IMR-90 (cell line): ENCODE data around the gene MPZL1. TPM values are rescaled to one million over a fixed set of nuclear protein-coding genes. Genes with fewer than 3 reads are reported as not detected.
A peak's percentile ranks its signal among the peaks of the same experiment; 100 is the strongest.

ENCODE experiments used
- ATAC-seq: fragments of 200-7000 bp; cut with Tn5 transposase; 2 replicates; pipeline ENCODE4 v1.9.1; 2020; ENCODE audit warnings: low read depth, mild to moderate bottlenecking, moderate library complexity
- BruUV-seq: library from RNA; stranded (reverse); fragments of 400-500 nt; replicated peaks from 2 replicates; lab custom pipeline; 2021; lab: Mats Ljungman, UMichigan
- CTCF ChIA-PET: fragments of 300-600 bp; formaldehyde crosslinking; extraction: SDS; loops from one replicate; lab custom pipeline; 2021; ENCODE audit warnings: antibody characterized with exemption; lab: Yijun Ruan, JAX
- POLR2A ChIA-PET: fragments of 300-600 bp; sonication (Branson Sonifier 250); formaldehyde crosslinking; loops from one replicate; lab custom pipeline; 2022; ENCODE audit warnings: antibody characterized with exemption; ENCODE audit not compliant: unreplicated experiment; lab: Charles Lee
- DNase-seq: peaks from one replicate; pipeline ENCODE4 v3.0.0; 2013
- H2AFZ ChIP-seq: replicated peaks from 2 replicates; pipeline ENCODE3; 2013; ENCODE audit warnings: low read length, mild to moderate bottlenecking; ENCODE audit not compliant: poor library complexity
- H2AK5ac ChIP-seq: 2 replicates; pipeline ENCODE4 v1.6.1; 2013; ENCODE audit warnings: low read depth, low read length, inconsistent platforms
- H2AK9ac ChIP-seq: replicated peaks from 2 replicates; pipeline ENCODE3; 2013; ENCODE audit warnings: mild to moderate bottlenecking, low read depth, low read length, moderate library complexity; ENCODE audit not compliant: poor library complexity
- H2BK120ac ChIP-seq: 2 replicates; pipeline ENCODE4 v1.6.1; 2013; ENCODE audit warnings: low read depth, low read length, inconsistent platforms
- H2BK15ac ChIP-seq: 3 replicates; pipeline ENCODE4 v1.6.1; 2013; ENCODE audit warnings: low read depth, low read length, inconsistent platforms
- H2BK20ac ChIP-seq: 2 replicates; pipeline ENCODE4 v1.6.1; 2013; ENCODE audit warnings: low read depth, mild to moderate bottlenecking, inconsistent platforms, low read length, moderate library complexity
- H2BK5ac ChIP-seq: 2 replicates; pipeline ENCODE4 v1.6.1; 2013; ENCODE audit warnings: mild to moderate bottlenecking, low read depth, low read length, inconsistent platforms; ENCODE audit not compliant: poor library complexity, severe bottlenecking
- H3K14ac ChIP-seq: replicated peaks from 2 replicates; pipeline ENCODE4 v1.6.1; 2013; ENCODE audit warnings: low read depth, low read length, inconsistent platforms
- H3K18ac ChIP-seq: 2 replicates; pipeline ENCODE4 v1.6.1; 2013; ENCODE audit warnings: low read depth, low read length, control low read depth
- H3K23ac ChIP-seq: 2 replicates; pipeline ENCODE4 v1.6.1; 2013; ENCODE audit warnings: low read depth, low read length, inconsistent platforms
- H3K27ac ChIP-seq: 2 replicates; pipeline ENCODE4 v1.5.1; 2013; ENCODE audit warnings: mild to moderate bottlenecking, control low read depth, low read length; ENCODE audit not compliant: insufficient read depth
- H3K27me3 ChIP-seq: 2 replicates; pipeline ENCODE4 v1.6.1; 2013; ENCODE audit warnings: low read length; ENCODE audit not compliant: control insufficient read depth, insufficient read depth
- H3K36me3 ChIP-seq: 2 replicates; pipeline ENCODE4 v1.6.1; 2013; ENCODE audit warnings: low read length, mixed read lengths; ENCODE audit not compliant: control insufficient read depth, insufficient read depth
- H3K4ac ChIP-seq: 2 replicates; pipeline ENCODE4 v1.6.1; 2013; ENCODE audit warnings: low read depth, low read length, inconsistent platforms
- H3K4me1 ChIP-seq: 2 replicates; pipeline ENCODE4 v1.6.1; 2013; ENCODE audit warnings: low read length, mixed read lengths; ENCODE audit not compliant: control insufficient read depth, insufficient read depth
- H3K4me2 ChIP-seq: 2 replicates; pipeline ENCODE4 v1.6.1; 2013; ENCODE audit warnings: low read depth, mild to moderate bottlenecking, control low read depth, low read length, moderate library complexity
- H3K4me3 ChIP-seq: 2 replicates; pipeline ENCODE4 v1.5.1; 2013; ENCODE audit warnings: low read depth, mild to moderate bottlenecking, control low read depth, low read length, moderate library complexity; ENCODE audit not compliant: insufficient read depth
- H3K56ac ChIP-seq: 2 replicates; pipeline ENCODE4 v1.6.1; 2013; ENCODE audit warnings: low read length, inconsistent platforms; ENCODE audit not compliant: insufficient read depth; ENCODE audit errors: extremely low read depth
- H3K79me1 ChIP-seq, 2 experiments: 2 replicates each; pipeline ENCODE4 v1.6.1; 2013; ENCODE audit warnings: low read length in 2 of 2, inconsistent platforms in 1 of 2, low read depth in 1 of 2
- H3K9ac ChIP-seq: 2 replicates; pipeline ENCODE4 v1.6.1; 2013; ENCODE audit warnings: low read depth, low read length, control low read depth
- H3K9me1 ChIP-seq: 2 replicates; pipeline ENCODE4 v1.6.1; 2013; ENCODE audit warnings: low read length, inconsistent platforms; ENCODE audit not compliant: insufficient read depth
- H3K9me3 ChIP-seq: 2 replicates; pipeline ENCODE4 v1.6.1; 2013; ENCODE audit warnings: low read length; ENCODE audit not compliant: control insufficient read depth, insufficient read depth
- H4K20me1 ChIP-seq: 2 replicates; pipeline ENCODE4 v1.6.1; 2013; ENCODE audit warnings: low read length, inconsistent platforms; ENCODE audit not compliant: insufficient read depth
- H4K5ac ChIP-seq: 2 replicates; pipeline ENCODE4 v1.6.1; 2013; ENCODE audit warnings: mild to moderate bottlenecking, low read depth, low read length, control low read depth
- H4K8ac ChIP-seq, 2 experiments: 2 replicates each; pipeline ENCODE4 v1.6.1; 2013; ENCODE audit warnings: low read depth in 2 of 2, low read length in 2 of 2, control low read depth in 1 of 2, inconsistent platforms in 1 of 2
- H4K91ac ChIP-seq: 2 replicates; pipeline ENCODE4 v1.6.1; 2013; ENCODE audit warnings: low read depth, low read length, inconsistent platforms; ENCODE audit not compliant: insufficient read depth
- BHLHE40 ChIP-seq: fragments of 150-350 bp; IDR thresholded peaks from 2 replicates; pipeline ENCODE4 v1.6.1; 2016; ENCODE audit warnings: mild to moderate bottlenecking, low read depth, low read length
- CEBPB ChIP-seq: IDR thresholded peaks from 2 replicates; pipeline ENCODE4 v1.6.1; 2012; ENCODE audit warnings: low read depth, low read length, improper control_type of control experiment
- CHD1 ChIP-seq: IDR thresholded peaks from 2 replicates; pipeline ENCODE4 v1.6.1; 2012; ENCODE audit warnings: low read depth, low read length, improper control_type of control experiment
- ELK1 ChIP-seq: fragments of 150-350 bp; IDR thresholded peaks from 2 replicates; pipeline ENCODE4 v1.6.1; 2016; ENCODE audit warnings: low read depth, mild to moderate bottlenecking, low read length, moderate library complexity, borderline replicate concordance
- FOS ChIP-seq: fragments of 150-350 bp; IDR thresholded peaks from 2 replicates; pipeline ENCODE4 v1.6.1; 2016; ENCODE audit warnings: low read depth, low read length
- MAZ ChIP-seq: IDR thresholded peaks from 2 replicates; pipeline ENCODE4 v1.6.1; 2012; ENCODE audit warnings: low read depth, mild to moderate bottlenecking, low read length, improper control_type of control experiment, moderate library complexity, borderline replicate concordance
- MXI1 ChIP-seq: IDR thresholded peaks from 2 replicates; pipeline ENCODE4 v1.6.1; 2012; ENCODE audit warnings: low read depth, mild to moderate bottlenecking, low read length, moderate library complexity, borderline replicate concordance
- POLR2A ChIP-seq: IDR thresholded peaks from 2 replicates; pipeline ENCODE4 v1.6.1; 2012; ENCODE audit warnings: mild to moderate bottlenecking, low read depth, low read length
- RFX5 ChIP-seq: IDR thresholded peaks from 2 replicates; pipeline ENCODE4 v1.8.0; 2012; ENCODE audit warnings: low read depth, mild to moderate bottlenecking, low read length, moderate library complexity
- SMC3 ChIP-seq: fragments of 150-350 bp; IDR thresholded peaks from 2 replicates; pipeline ENCODE4 v1.6.1; 2016; ENCODE audit warnings: low read depth, mild to moderate bottlenecking, antibody characterized with exemption, low read length, moderate library complexity
- USF2 ChIP-seq: fragments of 150-350 bp; IDR thresholded peaks from 2 replicates; pipeline ENCODE4 v1.6.1; 2017; ENCODE audit warnings: mild to moderate bottlenecking, antibody characterized with exemption, low read length, low read depth
- WGBS, 2 experiments: methylation state at CpG; one replicate each; pipeline versions ENCODE4 v1.1.5 to v1.1.7; 2013; ENCODE audit warnings: missing lambda C conversion rate in 2 of 2; ENCODE audit not compliant: insufficient read length in 1 of 2; ENCODE audit errors: extremely low coverage in 2 of 2; 5-methylcytosine and 5-hydroxymethylcytosine counted together
- dilution Hi-C: fragments of 300-500 bp; cut with HindIII; formaldehyde crosslinking; loops from one replicate; pipeline ENCODE4 v1.14.3; 2018; ENCODE audit warnings: low sequenced_read_pairs; ENCODE audit not compliant: unreplicated experiment
- in situ Hi-C: fragments of 300-500 bp; cut with MboI; formaldehyde crosslinking; loops from 3 replicates; pipeline ENCODE4 v1.14.3; 2019; ENCODE audit warnings: low sequenced_read_pairs, inconsistent platforms, mixed read lengths
- intact Hi-C: fragments of 100-400 bp; cut with micrococcal nuclease; formaldehyde crosslinking; loops from 2 replicates; pipeline ENCODE4 v1.10.0; 2022
- polyA plus RNA-seq, 3 experiments: library from polyadenylated mRNA; depleted of rRNA; stranded (reverse); fragments of >200 nt; gene quantifications; 2 replicates each; pipeline ENCODE4 v1.2.3, GENCODE V29; 2012; ENCODE audit warnings: low replicate concordance in 1 of 3
- total RNA-seq: library from RNA; depleted of rRNA; stranded (reverse); fragments of >200 nt; gene quantifications from 2 replicates; pipeline ENCODE4 v1.2.3, GENCODE V29; 2012

Gene MPZL1
- total and polyA plus RNA-seq, 2 of the 4 experiments (the other 2 are of a cell fraction), result 55.3 to 87.3 TPM

GRCh38 chr1:167776151-167776550 lies 54.4 kb downstream of the MPZL1 start:
- H3K23ac ChIP-seq, result no peak overlapping the region
- peak overlapping the region; percentile 51; the same call in 1 of the 3 replicates for H2BK15ac ChIP-seq
- H3K27me3 ChIP-seq, result no peaks in the 10 kb centered on the region
- no peak overlapping the region for H3K4me3 ChIP-seq
- H3K56ac ChIP-seq, result no peak overlapping the region
- H3K36me3 ChIP-seq, result peaks cover 16% of the 10 kb centered on the region
- POLR2A ChIA-PET, result interaction anchor here (0.5 kb wide), 1 partner anchor 12 kb away, joined by 3 read pairs; no protein-coding TSS in a partner anchor
- intact Hi-C loops, result loop anchor here (5.0 kb wide), 1 partner anchor 49 kb away; no protein-coding TSS in a partner anchor
- peak overlapping the region; percentile 74 for H2AK5ac ChIP-seq
- H3K4ac ChIP-seq, result peak overlapping the region; percentile 83
- H4K8ac ChIP-seq, result peak overlapping the region in 1 of 2 experiments; percentile 41; a peak in 1 of 4 replicates
- WGBS, 2 experiments, result no CpG with 5 or more reads among the region's 1 CpG
- no peak overlapping the region for H3K9ac ChIP-seq
- DNase-seq, result peak; percentile 62
- no peak for TF ChIP-seq ELK1
- TF ChIP-seq MAZ, result no peak
- TF ChIP-seq FOS, result no peak
- TF ChIP-seq MXI1, result no peak
- TF ChIP-seq RFX5, result no peak
- no peak for TF ChIP-seq POLR2A
- no peak for TF ChIP-seq BHLHE40
- TF ChIP-seq CHD1, result no peak
- TF ChIP-seq SMC3, result no peak
- TF ChIP-seq CEBPB, result no peak
- no peak for TF ChIP-seq USF2
- H3K14ac ChIP-seq, result peak overlapping the region; percentile 50
- peak overlapping the region; percentile 40 for H4K91ac ChIP-seq
- H4K5ac ChIP-seq, result peak overlapping the region; percentile 50
- CTCF ChIA-PET, result interaction anchor here (0.6 to 1.6 kb wide), 3 partner anchors 9 to 29 kb away, joined by 3 to 7 read pairs (median 4); no protein-coding TSS in a partner anchor
- dilution Hi-C loops, result no loop called here
- no TSS peak for BruUV-seq
- H2AFZ ChIP-seq, result no peak overlapping the region
- H3K27ac ChIP-seq, result peak overlapping the region; percentile 90
- 0 out of 2 replicates have a peak overlapping the region, but pooled peaks have one; percentile 43 for H2BK20ac ChIP-seq
- no peaks in the 10 kb centered on the region for H3K9me3 ChIP-seq
- peak overlapping the region; percentile 62 for H3K4me2 ChIP-seq
- peak overlapping the region; percentile 28 for H2BK120ac ChIP-seq
- in situ Hi-C loops, result no loop called here
- H3K79me1 ChIP-seq, result peaks cover 21 to 44% of the 10 kb centered on the region in 2 experiments
- peaks cover 9% of the 10 kb centered on the region; the same call in 1 of the 2 replicates for H3K9me1 ChIP-seq
- peaks cover 8% of the 10 kb centered on the region for H3K4me1 ChIP-seq
- peak overlapping the region; percentile 60 for H2BK5ac ChIP-seq
- peak; percentile 82 for ATAC-seq
- H2AK9ac ChIP-seq, result no peak overlapping the region
- H4K20me1 ChIP-seq, result peaks cover 13% of the 10 kb centered on the region; the same call in 1 of the 2 replicates
- H3K18ac ChIP-seq, result peak overlapping the region; percentile 10; the same call in 1 of the 2 replicates
